Ascending aorta (tissue), 2 donors: ENCODE results near the gene PRR35. TPM values are rescaled to one million over a fixed set of nuclear protein-coding genes. Genes with fewer than 3 reads are reported as not detected.

Experiments used
- DNase-seq, 2 donors: peaks; one replicate each; pipeline ENCODE4 v3.0.0-alpha.2; 2019; ENCODE audit warnings: low spot score in 2 of 2
- H3K27ac ChIP-seq, 2 donors: fragments of 200-600 bp; sonication (generic); one replicate each; pipeline ENCODE4 v1.5.1; 2016 to 2017; ENCODE audit warnings: mild to moderate bottlenecking in 1 of 2
- H3K27me3 ChIP-seq: fragments of 200-600 bp; sonication (generic); one replicate; pipeline ENCODE4 v1.5.1; 2017
- H3K36me3 ChIP-seq, 2 donors: fragments of 200-600 bp; sonication (generic); one replicate each; pipeline ENCODE4 v1.5.1; 2016
- H3K4me1 ChIP-seq, 2 donors: fragments of 200-600 bp; sonication (generic); one replicate each; pipeline ENCODE4 v1.5.1; 2016 to 2017; ENCODE audit warnings: mild to moderate bottlenecking in 1 of 2
- H3K4me3 ChIP-seq, 2 donors: fragments of 200-600 bp; sonication (generic); one replicate each; pipeline ENCODE4 v1.5.1; 2016 to 2017; ENCODE audit warnings: mild to moderate bottlenecking in 1 of 2
- H3K9me3 ChIP-seq, 2 donors: fragments of 200-600 bp; sonication (generic); one replicate each; pipeline ENCODE4 v1.5.1; 2016
- intact Hi-C: fragments of 100-400 bp; cut with DNase I; formaldehyde crosslinking; loops from one replicate; pipeline ENCODE4 v1.15.1; 2023
- total RNA-seq: library from RNA; depleted of rRNA; stranded (reverse); fragments of >200 nt; gene quantifications from one replicate; pipeline ENCODE4 v1.1.0, GENCODE V29; 2016
- TF ChIP-seq, protein P1 (sequence below), 3 experiments: fragments of 200-600 bp in 2 of 3; fragments of 450-650 bp in 1 of 3; sonication (generic) in 2 of 3; IDR thresholded peaks; one replicate each; pipeline ENCODE4 v1.5.1; 2016 to 2019; ENCODE audit warnings: antibody characterized with exemption in 3 of 3, mild to moderate bottlenecking in 1 of 3, moderate library complexity in 1 of 3

The PRR35 gene
- total RNA-seq, 1 donor from 2014 or later, result not detected

DNA sequence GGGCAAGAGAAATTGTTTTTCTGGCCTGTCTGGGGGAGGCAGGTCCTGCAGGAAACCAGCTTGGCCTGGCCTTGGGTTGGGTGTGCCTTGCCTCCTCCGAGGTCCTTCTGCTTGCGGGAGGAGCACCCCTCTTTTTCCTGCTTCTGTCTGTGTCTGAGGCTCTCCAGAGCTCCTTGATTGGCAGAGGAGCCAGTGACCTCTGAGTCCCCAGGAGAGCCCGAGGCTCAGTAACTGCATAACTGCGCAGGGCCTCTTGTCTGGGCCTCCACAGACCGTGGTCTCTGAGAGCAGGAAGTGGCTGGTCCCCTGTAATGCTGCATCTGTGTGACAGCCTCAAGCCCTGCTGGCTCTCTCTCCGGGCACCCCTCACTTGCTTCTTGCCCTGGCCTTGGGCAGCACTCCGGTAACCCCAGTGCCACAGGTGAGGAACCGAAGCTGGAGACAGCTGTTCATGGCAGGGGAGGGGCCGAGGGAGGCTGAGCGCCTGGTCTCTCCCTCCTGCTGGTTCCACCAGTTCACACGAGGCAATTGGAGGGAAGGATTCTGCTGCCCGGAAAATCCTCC lies 31.1 kb upstream of the PRR35 start:
- no peaks in the 10 kb centered on the region for H3K9me3 ChIP-seq
- intact Hi-C loops, result loop anchor here (5.0 kb wide), 2 partner anchors 147 to 297 kb away; partner anchors contain the start of genes FAM234A and PGAP6
- H3K4me3 ChIP-seq, result peak overlapping the region; percentile 66 to 88
- H3K36me3 ChIP-seq, result no peaks in the 10 kb centered on the region
- TF ChIP-seq, protein P1, sequence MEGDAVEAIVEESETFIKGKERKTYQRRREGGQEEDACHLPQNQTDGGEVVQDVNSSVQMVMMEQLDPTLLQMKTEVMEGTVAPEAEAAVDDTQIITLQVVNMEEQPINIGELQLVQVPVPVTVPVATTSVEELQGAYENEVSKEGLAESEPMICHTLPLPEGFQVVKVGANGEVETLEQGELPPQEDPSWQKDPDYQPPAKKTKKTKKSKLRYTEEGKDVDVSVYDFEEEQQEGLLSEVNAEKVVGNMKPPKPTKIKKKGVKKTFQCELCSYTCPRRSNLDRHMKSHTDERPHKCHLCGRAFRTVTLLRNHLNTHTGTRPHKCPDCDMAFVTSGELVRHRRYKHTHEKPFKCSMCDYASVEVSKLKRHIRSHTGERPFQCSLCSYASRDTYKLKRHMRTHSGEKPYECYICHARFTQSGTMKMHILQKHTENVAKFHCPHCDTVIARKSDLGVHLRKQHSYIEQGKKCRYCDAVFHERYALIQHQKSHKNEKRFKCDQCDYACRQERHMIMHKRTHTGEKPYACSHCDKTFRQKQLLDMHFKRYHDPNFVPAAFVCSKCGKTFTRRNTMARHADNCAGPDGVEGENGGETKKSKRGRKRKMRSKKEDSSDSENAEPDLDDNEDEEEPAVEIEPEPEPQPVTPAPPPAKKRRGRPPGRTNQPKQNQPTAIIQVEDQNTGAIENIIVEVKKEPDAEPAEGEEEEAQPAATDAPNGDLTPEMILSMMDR (IDR thresholded peaks at IDR 0.05), result no peak
- peaks cover 14 to 34% of the 10 kb centered on the region in 2 donors for H3K4me1 ChIP-seq
- peak overlapping the region in 1 of 2 donors; percentile 15 for H3K27ac ChIP-seq
- no peak for DNase-seq
- H3K27me3 ChIP-seq, result no peaks in the 10 kb centered on the region

DNA sequence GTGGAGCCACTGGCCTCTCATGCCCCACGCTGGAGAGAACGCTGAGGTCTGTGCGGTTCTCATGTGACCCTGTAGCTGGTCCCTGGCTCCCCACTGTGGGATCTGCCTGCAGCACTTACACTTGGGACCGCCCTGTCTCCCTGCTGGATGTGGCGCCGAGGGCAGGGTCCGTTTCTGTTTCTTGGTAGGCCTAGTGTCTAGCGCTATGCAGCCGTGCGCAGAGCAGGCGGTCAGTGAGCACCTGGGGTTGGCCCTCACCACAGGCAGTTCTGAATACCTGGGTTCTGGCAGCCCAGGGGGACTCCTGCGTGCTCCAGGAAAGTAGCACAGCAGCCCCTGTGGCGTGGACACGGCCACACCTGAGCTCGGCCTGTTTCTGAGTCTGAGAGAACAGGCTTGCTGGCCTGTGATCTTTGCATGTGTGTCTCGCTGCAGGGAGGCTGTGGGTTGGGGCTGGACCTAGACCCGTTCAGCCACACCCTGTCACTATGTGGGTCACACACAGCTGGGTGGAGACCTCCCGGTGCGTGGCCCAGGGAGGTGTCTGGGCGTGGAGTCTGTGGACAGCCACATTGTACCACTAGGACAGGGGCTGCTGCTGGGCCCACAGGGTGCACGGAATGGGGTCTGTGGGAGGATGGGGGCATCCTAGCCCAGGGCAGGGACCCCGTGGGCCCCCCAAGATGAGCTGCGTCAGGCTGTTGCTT lies 29.9 kb upstream of the PRR35 start:
- peaks cover 14 to 32% of the 10 kb centered on the region in 2 donors for H3K4me1 ChIP-seq
- H3K36me3 ChIP-seq, result no peaks in the 10 kb centered on the region
- intact Hi-C loops, result no loop called here
- H3K4me3 ChIP-seq, result no peak overlapping the region
- H3K9me3 ChIP-seq, result no peaks in the 10 kb centered on the region
- H3K27me3 ChIP-seq, result no peaks in the 10 kb centered on the region
- TF ChIP-seq, protein P1 (IDR thresholded peaks at IDR 0.05), result no peak
- H3K27ac ChIP-seq, result no peak overlapping the region
- no peak for DNase-seq

DNA sequence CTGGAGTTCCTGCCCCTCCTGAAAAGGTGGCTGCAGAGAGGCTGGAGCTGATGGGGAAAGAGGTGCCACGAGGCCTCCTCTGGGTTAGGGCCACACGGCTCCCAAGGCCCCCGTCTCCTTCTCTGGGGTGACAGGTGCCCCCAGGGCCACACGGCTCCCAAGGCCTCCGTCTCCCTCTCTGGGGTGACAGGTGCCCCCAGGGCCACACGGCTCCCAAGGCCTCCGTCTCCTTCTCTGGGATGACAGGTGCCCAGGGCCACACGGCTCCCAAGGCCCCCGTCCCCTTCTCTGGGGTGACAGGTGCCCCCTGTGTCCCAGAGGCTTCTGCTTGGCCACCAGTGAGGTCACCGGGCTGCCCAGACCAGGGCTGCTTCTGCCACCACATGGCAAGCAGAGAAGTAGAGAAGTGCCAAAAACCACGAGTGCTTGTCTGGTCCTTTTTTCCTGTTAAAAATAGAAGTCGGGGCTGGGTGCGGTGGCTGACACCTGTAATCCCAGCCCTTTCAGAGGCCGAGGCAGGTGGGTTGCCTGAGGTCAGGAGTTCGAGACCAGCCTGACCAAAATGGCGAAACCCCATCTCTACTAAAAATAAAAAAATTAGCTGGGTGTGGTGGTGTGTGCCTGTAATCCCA lies 28.6 kb upstream of the PRR35 start:
- no peak for DNase-seq
- intact Hi-C loops, result no loop called here
- Histone ChIP-seq H3K4me3 (no peak overlapping the region), H3K27ac (no peak overlapping the region), H3K27me3 (no peaks in the 10 kb centered on the region), H3K4me1 (peaks cover 4 to 20% of the 10 kb centered on the region in 2 donors), H3K9me3 (no peaks in the 10 kb centered on the region), H3K36me3 (peaks cover 0 to 8% of the 10 kb centered on the region in 2 donors)
- TF ChIP-seq, protein P1 (IDR thresholded peaks at IDR 0.05), result no peak

DNA sequence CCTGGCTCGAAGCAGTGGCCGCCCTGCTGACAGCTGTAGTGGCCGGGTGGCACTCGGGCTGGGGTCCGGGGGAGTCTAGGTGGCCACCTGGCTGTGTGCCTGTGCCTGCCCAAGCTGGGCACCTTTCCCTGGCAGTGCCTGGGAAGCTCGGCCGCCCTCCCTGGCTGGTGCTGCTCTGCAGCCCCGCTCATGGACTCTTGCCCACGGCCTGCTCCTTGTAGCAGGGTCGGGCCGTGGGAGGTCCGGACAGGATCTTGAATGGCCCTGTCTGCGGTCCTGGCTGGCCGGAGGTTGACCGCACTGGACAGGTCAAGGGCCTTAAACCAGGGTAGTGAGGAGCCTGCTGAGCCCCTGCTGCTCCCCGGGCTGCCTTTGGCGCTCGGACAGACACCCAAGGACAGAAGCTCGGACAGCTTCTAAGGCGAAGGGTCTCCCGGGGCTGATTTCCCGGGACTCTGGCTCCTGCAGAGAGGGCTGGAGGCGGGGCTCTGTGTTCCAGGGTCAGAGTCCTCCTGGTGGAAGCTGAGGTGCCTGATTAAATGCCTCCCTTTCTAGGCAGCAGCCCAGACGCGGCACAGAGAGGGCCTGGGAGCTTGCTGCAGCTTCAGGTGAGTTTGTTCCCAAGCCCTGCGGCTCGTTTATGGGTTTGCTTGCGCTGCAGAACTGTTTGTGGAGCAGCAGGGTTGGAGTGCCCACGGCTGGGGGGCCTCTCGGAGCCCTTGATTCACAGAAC lies 26.6 kb upstream of the PRR35 start:
- no peaks in the 10 kb centered on the region for H3K27me3 ChIP-seq
- no peak overlapping the region for H3K4me3 ChIP-seq
- H3K9me3 ChIP-seq, result no peaks in the 10 kb centered on the region
- no peak overlapping the region for H3K27ac ChIP-seq
- TF ChIP-seq, protein P1 (IDR thresholded peaks at IDR 0.05), result no peak
- peaks cover 0 to 18% of the 10 kb centered on the region in 2 donors for H3K36me3 ChIP-seq
- no peak for DNase-seq
- H3K4me1 ChIP-seq, result peaks cover 1 to 13% of the 10 kb centered on the region in 2 donors
- intact Hi-C loops, result no loop called here

DNA sequence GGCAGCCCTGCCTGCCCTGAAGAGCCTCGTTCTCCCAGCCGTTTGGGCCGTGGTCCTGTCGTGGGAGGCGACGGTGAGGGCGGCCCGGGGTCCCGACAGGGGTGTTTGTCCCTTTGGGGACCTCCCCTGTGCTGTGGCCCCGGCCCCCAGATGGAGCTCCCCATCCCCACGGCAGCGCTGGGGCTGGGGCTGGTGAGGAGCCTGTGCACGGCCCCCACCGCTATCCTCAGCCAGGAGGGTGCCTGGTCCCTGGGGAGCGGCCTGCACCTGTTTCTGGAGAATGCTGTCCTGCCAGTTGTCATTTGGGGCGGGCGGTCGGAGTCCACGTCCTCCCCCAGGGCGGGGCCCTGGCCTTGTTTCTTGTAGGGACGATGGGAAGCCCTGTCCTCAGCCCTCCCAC lies 26.1 kb upstream of the PRR35 start:
- Histone ChIP-seq H3K4me3 (no peak overlapping the region), H3K27ac (no peak overlapping the region), H3K4me1 (peaks cover 0 to 9% of the 10 kb centered on the region in 2 donors), H3K9me3 (no peaks in the 10 kb centered on the region), H3K27me3 (no peaks in the 10 kb centered on the region), H3K36me3 (peaks cover 0 to 18% of the 10 kb centered on the region in 2 donors)
- no peak for DNase-seq
- TF ChIP-seq, protein P1 (IDR thresholded peaks at IDR 0.05), result no peak
- intact Hi-C loops, result no loop called here
